Hematopoietic multipotent progenitor cell treated with erythropoietin and hydrocortisone succinate and interleukin-3 and kit ligand, for 15 days (in vitro differentiated cells): ENCODE data around the gene CHD1L.
"Not testable (repeated sequence)": the region's sequence is repeated elsewhere in the genome, so short reads cannot be mapped to it uniquely, and the experiment has no call there.

Experiments
- DNase-seq: peaks from one replicate; pipeline ENCODE4 v3.0.0-alpha.2; 2015; ENCODE audit warnings: low spot score

Gene CHD1L

GRCh38 chr1:147267711-147268110 lies 25.2 kb downstream of the CHD1L start:
- DNase-seq, result no peak

- no peak for DNase-seq
Measured at GRCh38 chr1:147270721-147271120, 28.2 kb downstream of the CHD1L start.

GRCh38 chr1:147272042-147272441 lies 29.6 kb downstream of the CHD1L start:
- no peak for DNase-seq

- peak; percentile 79 for DNase-seq
Measured at GRCh38 chr1:147273409-147274336, 31.2 kb downstream of the CHD1L start.

GRCh38 chr1:147281950-147282349 lies 39.5 kb downstream of the CHD1L start:
- no peak for DNase-seq

- no peak for DNase-seq
Measured at GRCh38 chr1:147283011-147283410, 40.5 kb downstream of the CHD1L start.

GRCh38 chr1:147287133-147287865 lies 44.8 kb downstream of the CHD1L start:
- DNase-seq, result no peak

- no peak for DNase-seq
Measured at GRCh38 chr1:147292012-147292411, 49.5 kb downstream of the CHD1L start.

- no peak for DNase-seq
Measured at GRCh38 chr1:147292631-147293251, 50.3 kb downstream of the CHD1L start.

- no peak for DNase-seq
Measured at GRCh38 chr1:147297438-147297837, 55.0 kb downstream of the CHD1L start.

- DNase-seq, result not testable (repeated sequence)
Measured at GRCh38 chr1:147305803-147306202, 63.3 kb downstream of the CHD1L start.

- no peak for DNase-seq
Measured at GRCh38 chr1:147316968-147317367, 74.5 kb downstream of the CHD1L start.

- DNase-seq, result not testable (repeated sequence)
Measured at GRCh38 chr1:147326933-147327687, 84.6 kb downstream of the CHD1L start.

GRCh38 chr1:147334292-147334691 lies 91.8 kb downstream of the CHD1L start:
- DNase-seq, result no peak

- no peak for DNase-seq
Measured at GRCh38 chr1:147336291-147336690, 93.8 kb downstream of the CHD1L start.

- no peak for DNase-seq
Measured at GRCh38 chr1:147337040-147337630, 94.7 kb downstream of the CHD1L start.

GRCh38 chr1:147338571-147338970 lies 96.1 kb downstream of the CHD1L start:
- DNase-seq, result no peak

- no peak for DNase-seq
Measured at GRCh38 chr1:147341246-147341645, 98.8 kb downstream of the CHD1L start.
